ENCODE measurements around the gene DNMBP. TPM values are rescaled to one million over a fixed set of nuclear protein-coding genes. Genes with fewer than 3 reads are reported as not detected.
"Not testable (repeated sequence)": the region's sequence is repeated elsewhere in the genome, so short reads cannot be mapped to it uniquely, and the experiment has no call there.

The DNMBP gene
- total RNA-seq, 1 donor from 2014 or later: 5.0 TPM

- no peak overlapping the region for H3K4me3 ChIP-seq (ENCODE audit: low read depth, low read length)
- no peak for DNase-seq (ENCODE audit: low read depth)
- FAIRE-seq: no peak
Measured at GRCh38 chr10:99996671-99997648, 12.8 kb downstream of the DNMBP start.

DNA sequence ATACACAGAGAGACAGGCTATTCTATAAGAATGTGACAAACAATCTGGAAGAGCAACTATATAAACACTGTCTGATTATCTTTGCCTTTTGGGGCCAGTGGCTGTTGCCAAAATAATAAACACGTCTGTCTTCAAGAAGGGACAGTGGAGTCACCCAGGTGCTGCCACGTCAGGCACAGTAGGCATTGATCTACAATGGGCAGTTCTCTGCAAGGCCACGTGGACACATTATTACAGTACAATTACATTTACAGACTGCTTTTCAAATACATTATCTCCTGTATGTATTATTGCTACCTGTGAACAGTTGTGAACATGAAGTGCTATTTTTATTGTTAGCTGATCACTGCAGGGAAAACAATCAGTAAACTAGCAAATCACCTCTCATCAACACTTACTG, 14.0 kb downstream of the DNMBP start:
- TF ChIP-seq, protein P1, sequence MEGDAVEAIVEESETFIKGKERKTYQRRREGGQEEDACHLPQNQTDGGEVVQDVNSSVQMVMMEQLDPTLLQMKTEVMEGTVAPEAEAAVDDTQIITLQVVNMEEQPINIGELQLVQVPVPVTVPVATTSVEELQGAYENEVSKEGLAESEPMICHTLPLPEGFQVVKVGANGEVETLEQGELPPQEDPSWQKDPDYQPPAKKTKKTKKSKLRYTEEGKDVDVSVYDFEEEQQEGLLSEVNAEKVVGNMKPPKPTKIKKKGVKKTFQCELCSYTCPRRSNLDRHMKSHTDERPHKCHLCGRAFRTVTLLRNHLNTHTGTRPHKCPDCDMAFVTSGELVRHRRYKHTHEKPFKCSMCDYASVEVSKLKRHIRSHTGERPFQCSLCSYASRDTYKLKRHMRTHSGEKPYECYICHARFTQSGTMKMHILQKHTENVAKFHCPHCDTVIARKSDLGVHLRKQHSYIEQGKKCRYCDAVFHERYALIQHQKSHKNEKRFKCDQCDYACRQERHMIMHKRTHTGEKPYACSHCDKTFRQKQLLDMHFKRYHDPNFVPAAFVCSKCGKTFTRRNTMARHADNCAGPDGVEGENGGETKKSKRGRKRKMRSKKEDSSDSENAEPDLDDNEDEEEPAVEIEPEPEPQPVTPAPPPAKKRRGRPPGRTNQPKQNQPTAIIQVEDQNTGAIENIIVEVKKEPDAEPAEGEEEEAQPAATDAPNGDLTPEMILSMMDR (IDR thresholded peaks at IDR 0.05; ENCODE audit: insufficient read depth, low read length, severe bottlenecking): no peak
- Histone ChIP-seq H3K36me3 (ENCODE audit: control insufficient read depth, insufficient read depth, low read length) (no peaks in the 10 kb centered on the region), H3K27me3 (ENCODE audit: control insufficient read depth, insufficient read depth, low read length) (no peaks in the 10 kb centered on the region), H3K4me3 (ENCODE audit: low read depth, low read length) (no peak overlapping the region)
- DNase-seq (ENCODE audit: low read depth): no peak
- FAIRE-seq: no peak

More at GRCh38 chr10:99996671-99997648, 12.8 kb downstream of the DNMBP start:
- H3K36me3 ChIP-seq (ENCODE audit: control insufficient read depth, insufficient read depth, low read length): no peaks in the 10 kb centered on the region
- H3K27me3 ChIP-seq (ENCODE audit: control insufficient read depth, insufficient read depth, low read length): no peaks in the 10 kb centered on the region
- TF ChIP-seq, protein P1 (IDR thresholded peaks at IDR 0.05; ENCODE audit: insufficient read depth, low read length, severe bottlenecking): no peak

GRCh38 chr10:99995269-99995668, 14.5 kb downstream of the DNMBP start:
- no peak overlapping the region for H3K4me3 ChIP-seq (ENCODE audit: low read depth, low read length)
- no peaks in the 10 kb centered on the region for H3K27me3 ChIP-seq (ENCODE audit: control insufficient read depth, insufficient read depth, low read length)
- TF ChIP-seq, protein P1 (IDR thresholded peaks at IDR 0.05; ENCODE audit: insufficient read depth, low read length, severe bottlenecking): no peak
- H3K36me3 ChIP-seq (ENCODE audit: control insufficient read depth, insufficient read depth, low read length): no peaks in the 10 kb centered on the region
- DNase-seq (ENCODE audit: low read depth) (no peak), FAIRE-seq (no peak)

- TF ChIP-seq, protein P1 (IDR thresholded peaks at IDR 0.05; ENCODE audit: insufficient read depth, low read length, severe bottlenecking): no peak
- no peak for FAIRE-seq
- Histone ChIP-seq H3K4me3 (ENCODE audit: low read depth, low read length) (no peak overlapping the region), H3K27me3 (ENCODE audit: control insufficient read depth, insufficient read depth, low read length) (no peaks in the 10 kb centered on the region), H3K36me3 (ENCODE audit: control insufficient read depth, insufficient read depth, low read length) (no peaks in the 10 kb centered on the region)
- no peak for DNase-seq (ENCODE audit: low read depth)
Measured at GRCh38 chr10:99994801-99995200, 14.9 kb downstream of the DNMBP start.

- H3K27me3 ChIP-seq (ENCODE audit: control insufficient read depth, insufficient read depth, low read length): no peaks in the 10 kb centered on the region
- TF ChIP-seq, protein P1 (IDR thresholded peaks at IDR 0.05; ENCODE audit: insufficient read depth, low read length, severe bottlenecking): no peak
- FAIRE-seq (no peak), DNase-seq (ENCODE audit: low read depth) (no peak)
- peaks cover 2% of the 10 kb centered on the region for H3K36me3 ChIP-seq (ENCODE audit: control insufficient read depth, insufficient read depth, low read length)
- no peak overlapping the region for H3K4me3 ChIP-seq (ENCODE audit: low read depth, low read length)
Measured at GRCh38 chr10:99993701-99994689, 15.8 kb downstream of the DNMBP start.

DNA sequence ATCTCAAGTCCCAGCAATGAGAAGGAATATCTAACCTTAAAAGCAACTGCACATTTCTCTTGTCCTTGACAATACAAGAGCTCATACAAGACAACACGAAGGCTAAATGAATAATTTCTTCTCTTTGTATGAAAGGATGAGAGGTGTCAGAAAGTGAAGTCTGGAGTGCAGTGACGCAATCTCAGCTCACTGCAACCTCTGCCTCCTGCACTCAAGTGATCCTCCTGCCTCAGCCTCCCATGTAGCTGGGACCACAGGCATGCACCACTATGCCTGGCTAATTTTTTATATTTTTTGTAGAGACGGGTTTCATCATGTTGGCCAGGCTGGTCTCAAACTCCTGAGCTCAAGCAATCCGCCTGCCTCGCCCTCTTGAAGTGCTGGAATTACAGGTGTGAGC, 24.1 kb downstream of the DNMBP start:
- not testable (repeated sequence) for DNase-seq (ENCODE audit: low read depth); H3K4me3 ChIP-seq (ENCODE audit: low read depth, low read length); H3K27me3 ChIP-seq (ENCODE audit: control insufficient read depth, insufficient read depth, low read length); H3K36me3 ChIP-seq (ENCODE audit: control insufficient read depth, insufficient read depth, low read length); FAIRE-seq

All from bronchial epithelial cell (primary cell).